22Rv1 (cell line): ENCODE data around the gene CTNNA3.

Experiments used
- H3K27ac ChIP-seq: fragments of 450-650 bp; 2 replicates; pipeline ENCODE4 v1.5.1; 2017
- CTCF ChIP-seq: fragments of 450-650 bp; IDR thresholded peaks from 2 replicates; pipeline ENCODE4 v1.5.1; 2017; ENCODE audit warnings: mild to moderate bottlenecking
- ZFX ChIP-seq: fragments of 450-650 bp; IDR thresholded peaks from 2 replicates; pipeline ENCODE4 v1.6.1; 2017; ENCODE audit warnings: antibody characterized with exemption, borderline replicate concordance

The CTNNA3 gene

DNA sequence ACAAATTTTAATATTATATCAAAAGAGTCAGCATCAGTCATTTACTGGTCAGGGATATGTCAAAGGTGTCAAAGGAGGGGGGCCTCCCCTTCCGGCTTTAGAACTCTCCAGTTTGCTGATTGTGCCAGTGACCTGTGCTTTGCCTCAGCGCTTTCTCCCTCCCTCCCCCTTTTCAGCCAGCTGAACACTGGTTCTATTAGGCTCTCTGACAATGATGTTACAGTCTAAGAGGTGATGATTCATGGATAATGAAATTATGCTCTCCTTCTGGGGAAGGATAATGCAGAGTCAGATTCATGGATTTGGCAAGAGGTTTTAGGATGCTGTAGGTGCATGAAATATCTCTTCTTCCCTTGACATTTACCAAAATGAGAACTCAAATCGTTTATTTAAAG, 764.0 kb downstream of the CTNNA3 start:
- no peak overlapping the region for H3K27ac ChIP-seq
- no peak for TF ChIP-seq ZFX
- TF ChIP-seq CTCF = no peak

GRCh38 chr10:66931340-66931948, 764.6 kb downstream of the CTNNA3 start:
- TF ChIP-seq CTCF = peak; percentile 87
- no peak for TF ChIP-seq ZFX
- no peak overlapping the region for H3K27ac ChIP-seq

DNA sequence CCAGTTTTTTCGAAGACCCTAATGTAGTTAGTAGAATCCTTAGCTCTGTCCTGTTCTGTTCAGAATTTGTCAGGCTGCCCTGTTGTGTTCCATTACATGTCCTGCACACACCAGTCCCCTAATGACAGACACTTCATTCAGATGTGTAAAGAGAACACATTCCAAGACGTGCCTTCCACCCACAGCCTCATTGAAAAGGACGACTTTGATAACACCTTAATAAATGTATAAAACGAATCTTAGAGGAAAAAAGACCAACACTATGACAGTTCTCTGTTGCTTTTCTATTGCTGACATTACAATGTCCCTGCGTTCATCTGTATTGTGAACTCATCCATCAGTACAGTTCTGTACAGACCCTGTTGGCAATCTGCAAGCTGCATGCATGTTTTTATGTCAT, 766.6 kb downstream of the CTNNA3 start:
- TF ChIP-seq CTCF (no peak), ZFX (no peak)
- no peak overlapping the region for H3K27ac ChIP-seq

DNA sequence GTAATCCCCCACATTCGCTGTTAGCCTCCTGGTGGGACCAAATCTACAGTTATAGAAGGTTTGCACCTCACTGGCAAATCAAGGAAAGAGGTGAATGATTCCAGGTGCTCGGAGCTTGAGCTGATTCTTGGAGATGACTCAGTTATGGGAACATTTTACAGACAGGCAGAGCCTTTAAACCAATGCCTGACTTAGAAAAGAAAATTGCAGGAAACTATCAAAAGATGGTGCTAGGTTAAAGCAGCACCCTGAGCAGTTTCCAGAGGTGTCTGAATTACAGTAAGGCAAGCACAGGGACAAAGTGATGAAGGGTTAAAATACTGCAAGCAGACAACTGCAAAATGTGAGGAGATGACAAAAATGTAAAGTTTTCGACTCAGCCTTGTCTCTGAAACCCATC, 767.2 kb downstream of the CTNNA3 start:
- TF ChIP-seq CTCF (no peak), ZFX (no peak)
- H3K27ac ChIP-seq = no peak overlapping the region

DNA sequence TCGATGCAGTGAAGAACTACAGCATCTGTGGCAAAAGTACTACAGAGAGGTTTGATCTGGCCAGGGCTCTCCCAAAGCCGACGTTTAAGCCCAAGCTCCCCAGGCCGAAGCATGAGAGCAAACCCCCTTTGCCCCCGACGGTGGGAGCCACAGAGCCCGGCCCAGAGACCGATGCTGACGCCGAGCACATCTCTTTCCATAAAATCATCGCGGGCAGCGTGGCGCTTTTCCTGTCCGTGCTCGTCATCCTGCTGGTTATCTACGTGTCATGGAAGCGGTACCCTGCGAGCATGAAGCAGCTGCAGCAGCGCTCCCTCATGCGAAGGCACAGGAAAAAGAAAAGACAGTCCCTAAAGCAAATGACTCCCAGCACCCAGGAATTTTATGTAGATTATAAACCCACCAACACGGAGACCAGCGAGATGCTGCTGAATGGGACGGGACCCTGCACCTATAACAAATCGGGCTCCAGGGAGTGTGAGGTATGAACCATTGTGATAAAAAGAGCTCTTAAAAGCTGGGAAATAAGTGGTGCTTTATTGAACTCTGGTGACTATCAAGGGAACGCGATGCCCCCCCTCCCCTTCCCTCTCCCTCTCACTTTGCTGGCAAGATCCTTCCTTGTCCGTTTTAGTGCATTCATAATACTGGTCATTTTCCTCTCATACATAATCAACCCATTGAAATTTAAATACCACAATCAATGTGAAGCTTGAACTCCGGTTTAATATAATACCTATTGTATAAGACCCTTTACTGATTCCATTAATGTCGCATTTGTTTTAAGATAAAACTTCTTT, 767.8 kb downstream of the CTNNA3 start:
- no peak for TF ChIP-seq CTCF
- no peak for TF ChIP-seq ZFX
- no peak overlapping the region for H3K27ac ChIP-seq

DNA sequence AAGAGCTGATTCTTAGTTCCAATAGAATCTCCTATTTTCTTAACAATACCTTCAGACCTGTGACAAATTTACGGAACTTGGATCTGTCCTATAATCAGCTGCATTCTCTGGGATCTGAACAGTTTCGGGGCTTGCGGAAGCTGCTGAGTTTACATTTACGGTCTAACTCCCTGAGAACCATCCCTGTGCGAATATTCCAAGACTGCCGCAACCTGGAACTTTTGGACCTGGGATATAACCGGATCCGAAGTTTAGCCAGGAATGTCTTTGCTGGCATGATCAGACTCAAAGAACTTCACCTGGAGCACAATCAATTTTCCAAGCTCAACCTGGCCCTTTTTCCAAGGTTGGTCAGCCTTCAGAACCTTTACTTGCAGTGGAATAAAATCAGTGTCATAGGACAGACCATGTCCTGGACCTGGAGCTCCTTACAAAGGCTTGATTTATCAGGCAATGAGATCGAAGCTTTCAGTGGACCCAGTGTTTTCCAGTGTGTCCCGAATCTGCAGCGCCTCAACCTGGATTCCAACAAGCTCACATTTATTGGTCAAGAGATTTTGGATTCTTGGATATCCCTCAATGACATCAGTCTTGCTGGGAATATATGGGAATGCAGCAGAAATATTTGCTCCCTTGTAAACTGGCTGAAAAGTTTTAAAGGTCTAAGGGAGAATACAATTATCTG, 768.6 kb downstream of the CTNNA3 start:
- TF ChIP-seq CTCF = no peak
- TF ChIP-seq ZFX = no peak
- H3K27ac ChIP-seq = no peak overlapping the region

- no peak overlapping the region for H3K27ac ChIP-seq
- TF ChIP-seq CTCF (no peak), ZFX (no peak)
Observed at GRCh38 chr10:66926841-66927240, 769.2 kb downstream of the CTNNA3 start.
